ENCODE data around the gene ARHGEF26.

Gene ARHGEF26

GRCh38 chr3:154275965-154276364, 154.8 kb downstream of the ARHGEF26 start:
- DNase-seq, result no peak

DNA sequence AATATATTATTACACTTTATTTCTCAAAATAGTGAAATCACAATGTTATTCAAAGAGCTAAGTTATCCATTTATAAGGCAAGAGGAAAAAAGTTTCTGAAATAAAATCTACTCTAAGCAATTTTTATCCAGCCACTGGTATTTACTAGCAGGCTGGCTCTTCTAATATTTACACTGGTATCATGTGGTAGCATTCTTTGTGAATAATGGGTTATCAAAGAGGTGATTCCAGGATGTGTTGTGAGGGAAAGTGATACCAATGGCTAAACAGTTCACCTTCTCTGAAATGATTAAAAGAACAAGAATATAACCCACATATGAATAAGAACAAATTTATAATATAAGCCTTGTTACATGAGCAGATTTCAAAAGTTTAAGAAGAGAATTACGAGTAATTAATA, 159.0 kb downstream of the ARHGEF26 start:
- no peak for DNase-seq

GRCh38 chr3:154285221-154285620, 164.0 kb downstream of the ARHGEF26 start:
- DNase-seq, result no peak

DNA sequence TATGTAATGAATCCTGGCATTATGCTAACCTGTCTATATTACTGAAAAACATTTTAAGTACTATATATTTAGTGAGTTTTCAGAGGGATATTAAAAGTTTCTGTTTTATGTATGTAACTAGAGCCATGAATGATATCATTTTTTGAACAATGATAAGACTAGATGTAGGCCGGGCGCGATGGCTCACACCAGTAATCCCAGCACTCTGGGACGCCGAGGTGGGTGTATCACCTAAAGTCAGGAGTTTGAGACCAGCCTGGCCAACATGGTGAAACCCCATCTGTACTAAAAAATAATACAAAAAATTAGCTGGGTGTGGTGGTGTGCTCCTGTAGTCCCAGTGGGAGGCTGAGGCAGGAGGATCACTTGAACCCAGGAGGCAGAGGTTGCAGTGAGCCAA, 169.0 kb downstream of the ARHGEF26 start:
- no peak for DNase-seq

DNA sequence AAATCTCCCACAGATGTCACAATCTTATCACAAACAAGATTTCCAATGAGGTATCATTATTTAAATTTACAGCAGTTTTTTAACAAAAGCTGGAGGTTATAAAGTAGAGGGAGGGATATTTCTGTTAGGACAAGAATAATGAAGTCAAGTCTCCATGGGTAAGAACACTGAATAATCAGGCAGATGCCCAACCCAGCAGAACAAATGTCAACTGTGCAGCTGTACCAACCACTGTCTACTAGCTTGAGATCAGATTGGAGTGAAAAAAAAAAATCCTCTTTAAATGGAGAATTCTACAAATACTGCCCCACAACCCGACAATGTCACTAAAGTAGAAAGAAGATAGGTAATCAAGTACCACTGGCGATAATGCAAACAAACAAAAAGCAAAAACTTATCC, 172.8 kb downstream of the ARHGEF26 start:
- DNase-seq, result no peak

GRCh38 chr3:154301561-154301960, 180.4 kb downstream of the ARHGEF26 start:
- no peak for DNase-seq

DNA sequence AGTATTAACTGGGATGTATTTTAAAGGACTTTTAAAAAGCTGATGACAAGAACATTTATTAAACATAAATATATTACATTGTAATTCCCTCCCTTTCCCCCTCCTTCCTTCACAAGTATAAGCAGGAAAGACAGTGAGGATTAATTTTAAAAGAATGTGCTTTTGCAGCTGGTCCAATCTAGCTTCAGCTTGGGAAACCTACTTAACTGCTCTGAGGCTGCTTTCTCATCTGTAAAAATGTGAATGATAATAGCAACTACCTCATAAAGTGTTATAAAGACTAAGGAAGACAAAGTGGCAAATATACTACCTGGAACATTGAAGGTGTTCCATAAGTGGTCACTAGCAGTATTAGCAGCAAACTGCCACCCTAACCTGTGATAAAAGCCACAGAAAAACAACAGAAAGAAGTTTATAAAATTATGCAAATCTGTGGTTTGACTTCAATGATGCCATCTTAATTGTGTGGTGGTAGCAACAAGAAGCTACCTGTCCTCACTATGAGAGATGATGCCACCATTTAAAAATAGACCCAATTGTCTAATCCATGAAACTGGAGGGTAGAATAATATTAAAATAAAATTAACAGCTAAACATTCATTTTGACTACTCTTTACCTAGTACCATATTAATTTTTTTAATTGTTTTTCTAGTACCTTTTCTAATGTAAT, 183.1 kb downstream of the ARHGEF26 start:
- DNase-seq, result no peak

- DNase-seq, result no peak
Observed at GRCh38 chr3:154304936-154305335, 183.7 kb downstream of the ARHGEF26 start.

- no peak for DNase-seq
Observed at GRCh38 chr3:154307363-154307762, 186.2 kb downstream of the ARHGEF26 start.

All from stimulated activated CD8-positive, alpha-beta memory T cell treated with anti-CD3 and anti-CD28 coated beads, Interleukin-4, amount 100 ng/mL, for 48 hours (primary cell).